Trophoblast cell (in vitro differentiated cells and primary cell): ENCODE measurements around the gene ZNF683.

Experiments
- DNase-seq, 2 donors: peaks; one replicate each; pipeline ENCODE4 v3.0.0-alpha.2; 2016
- H2AFZ ChIP-seq: 2 replicates; pipeline ENCODE4 v1.6.1; 2013; ENCODE audit warnings: low read length, moderate library complexity, mild to moderate bottlenecking; ENCODE audit not compliant: insufficient read depth, poor library complexity
- H2AK5ac ChIP-seq: 2 replicates; pipeline ENCODE4 v1.6.1; 2013; ENCODE audit warnings: mild to moderate bottlenecking, low read length
- H2BK120ac ChIP-seq: 2 replicates; pipeline ENCODE4 v1.6.1; 2013; ENCODE audit warnings: low read length, mild to moderate bottlenecking, moderate library complexity; ENCODE audit not compliant: insufficient read depth, poor library complexity
- H2BK12ac ChIP-seq: 2 replicates; pipeline ENCODE4 v1.6.1; 2013; ENCODE audit warnings: mild to moderate bottlenecking, low read length, moderate library complexity
- H2BK5ac ChIP-seq: 2 replicates; pipeline ENCODE4 v1.6.1; 2013; ENCODE audit warnings: low read length, low read depth, moderate library complexity, mild to moderate bottlenecking; ENCODE audit not compliant: poor library complexity
- H3K14ac ChIP-seq: 2 replicates; pipeline ENCODE4 v1.6.1; 2013; ENCODE audit warnings: mild to moderate bottlenecking, low read length
- H3K18ac ChIP-seq: 2 replicates; pipeline ENCODE4 v1.6.1; 2013; ENCODE audit warnings: mild to moderate bottlenecking, low read length
- H3K23ac ChIP-seq: 2 replicates; pipeline ENCODE4 v1.6.1; 2013; ENCODE audit warnings: low read length
- H3K27ac ChIP-seq: 2 replicates; pipeline ENCODE4 v1.5.1; 2013; ENCODE audit warnings: low read depth, mild to moderate bottlenecking, inconsistent platforms, low read length, moderate library complexity
- H3K27me3 ChIP-seq: 2 replicates; pipeline ENCODE4 v1.6.1; 2013; ENCODE audit warnings: inconsistent platforms, mild to moderate bottlenecking, low read length, moderate library complexity; ENCODE audit not compliant: insufficient read depth
- H3K36me3 ChIP-seq, 2 experiments: 1 replicate in 1 of 2; 2 replicates in 1 of 2; pipeline ENCODE4 v1.6.1; 2013; ENCODE audit warnings: low read length in 2 of 2, mild to moderate bottlenecking in 2 of 2, moderate library complexity in 1 of 2; ENCODE audit not compliant: insufficient read depth in 2 of 2, control insufficient read depth in 1 of 2
- H3K4ac ChIP-seq: 2 replicates; pipeline ENCODE4 v1.6.1; 2013; ENCODE audit warnings: low read depth, mild to moderate bottlenecking, low read length, moderate library complexity
- H3K4me1 ChIP-seq, 2 experiments: 1 replicate in 1 of 2; 2 replicates in 1 of 2; pipeline ENCODE4 v1.6.1; 2013; ENCODE audit warnings: low read length in 2 of 2, mild to moderate bottlenecking in 2 of 2, moderate library complexity in 1 of 2; ENCODE audit not compliant: insufficient read depth in 2 of 2, control insufficient read depth in 1 of 2
- H3K4me2 ChIP-seq: 2 replicates; pipeline ENCODE4 v1.6.1; 2013; ENCODE audit warnings: inconsistent platforms, mild to moderate bottlenecking, low read length, moderate library complexity
- H3K4me3 ChIP-seq: 2 replicates; pipeline ENCODE4 v1.5.1; 2013; ENCODE audit warnings: mild to moderate bottlenecking, low read depth, low read length, inconsistent platforms
- H3K79me1 ChIP-seq: one replicate; pipeline ENCODE4 v1.6.1; 2013; ENCODE audit warnings: low read length
- H3K79me2 ChIP-seq: 2 replicates; pipeline ENCODE4 v1.6.1; 2013; ENCODE audit warnings: low read length, mild to moderate bottlenecking; ENCODE audit not compliant: control insufficient read depth, insufficient read depth, poor library complexity
- H3K9ac ChIP-seq: 2 replicates; pipeline ENCODE4 v1.6.1; 2013; ENCODE audit warnings: mild to moderate bottlenecking, low read length
- H3K9me3 ChIP-seq: 2 replicates; pipeline ENCODE4 v1.6.1; 2013; ENCODE audit warnings: low read depth, mild to moderate bottlenecking, control low read depth, inconsistent platforms, low read length; ENCODE audit not compliant: insufficient read depth
- H4K12ac ChIP-seq: 2 replicates; pipeline ENCODE4 v1.6.1; 2013; ENCODE audit warnings: low read depth, mild to moderate bottlenecking, low read length, moderate library complexity
- H4K8ac ChIP-seq: 2 replicates; pipeline ENCODE4 v1.6.1; 2013; ENCODE audit warnings: low read depth, mild to moderate bottlenecking, low read length, moderate library complexity
- H4K91ac ChIP-seq: one replicate; pipeline ENCODE4 v1.6.1; 2013; ENCODE audit warnings: low read depth, mild to moderate bottlenecking, low read length, moderate library complexity
- WGBS: extraction: QIAGEN DNeasy Blood & Tissue Kit; methylation state at CpG from one replicate; pipeline ENCODE4 v1.1.7; 2013; ENCODE audit warnings: missing lambda C conversion rate; ENCODE audit not compliant: insufficient read length, insufficient coverage; ENCODE audit errors: extremely low coverage; 5-methylcytosine and 5-hydroxymethylcytosine counted together

ZNF683 gene

DNA sequence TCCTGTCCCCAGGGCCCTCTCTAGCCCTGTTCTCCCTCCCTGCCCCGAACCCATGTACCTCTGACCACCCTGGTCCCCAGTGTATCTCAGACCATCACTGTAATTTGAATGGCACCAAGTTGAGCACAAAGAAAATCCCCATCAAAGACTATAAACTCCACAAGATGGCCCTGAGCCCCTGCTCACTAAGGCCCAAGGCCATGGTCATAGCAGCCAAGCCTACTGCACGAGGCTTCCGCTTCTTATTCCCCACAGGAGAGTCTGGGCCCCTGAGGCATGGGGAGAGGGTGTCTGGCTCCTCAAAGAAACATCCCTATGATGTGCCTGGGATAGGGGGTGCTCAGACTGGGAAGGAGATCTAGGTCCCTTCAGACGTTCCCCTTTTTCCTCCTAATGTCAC lies 4.5 kb downstream of the ZNF683 start:
- no CpG with 5 or more reads among the region's 4 CpGs for WGBS
- Histone ChIP-seq H3K9ac (no peak overlapping the region), H3K27me3 (no peaks in the 10 kb centered on the region), H3K36me3 (no peaks in the 10 kb centered on the region), H3K18ac (no peak overlapping the region), H4K91ac (no peak overlapping the region), H2AFZ (no peak overlapping the region), H3K4ac (no peak overlapping the region), H3K14ac (no peak overlapping the region), H3K23ac (no peak overlapping the region), H2BK12ac (no peak overlapping the region), H3K4me3 (no peak overlapping the region), H3K4me1 (no peaks in the 10 kb centered on the region), H3K9me3 (peaks cover 2% of the 10 kb centered on the region), H2BK5ac (no peak overlapping the region), H3K4me2 (no peak overlapping the region), H3K79me1 (no peaks in the 10 kb centered on the region), H4K12ac (no peak overlapping the region), H2BK120ac (no peak overlapping the region), H4K8ac (no peak overlapping the region), H3K27ac (no peak overlapping the region), H2AK5ac (no peak overlapping the region), H3K79me2 (no peaks in the 10 kb centered on the region)
- no peak for DNase-seq

DNA sequence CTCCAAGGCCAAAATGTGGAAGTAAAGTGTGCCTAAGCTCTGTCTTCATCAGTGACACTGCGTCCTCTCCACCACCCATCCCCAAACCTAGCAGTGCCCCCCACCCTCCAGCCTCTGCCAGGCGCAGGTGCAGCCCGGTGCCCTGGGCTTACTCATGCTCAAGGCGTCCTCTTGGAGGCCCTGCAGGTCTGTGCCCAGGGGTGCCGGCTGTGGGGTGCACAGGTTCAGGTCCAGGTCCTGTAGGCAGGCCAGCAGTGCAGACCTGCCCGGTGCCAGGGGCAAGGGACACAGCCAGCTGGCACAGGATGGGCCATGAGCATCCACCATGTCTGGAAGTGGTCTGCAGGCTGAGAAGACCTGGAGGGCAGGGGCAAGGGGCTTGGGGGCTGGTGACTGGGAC lies 5.1 kb downstream of the ZNF683 start:
- no peak overlapping the region for H2AK5ac ChIP-seq
- no peak overlapping the region for H3K27ac ChIP-seq
- no peak overlapping the region for H3K14ac ChIP-seq
- no peak for DNase-seq
- H3K79me2 ChIP-seq = no peaks in the 10 kb centered on the region
- no peak overlapping the region for H3K23ac ChIP-seq
- H2BK5ac ChIP-seq = no peak overlapping the region
- H4K12ac ChIP-seq = no peak overlapping the region
- no peaks in the 10 kb centered on the region for H3K27me3 ChIP-seq
- H3K4me1 ChIP-seq = no peaks in the 10 kb centered on the region
- no peak overlapping the region for H3K18ac ChIP-seq
- no peaks in the 10 kb centered on the region for H3K79me1 ChIP-seq
- H3K36me3 ChIP-seq = no peaks in the 10 kb centered on the region
- no peak overlapping the region for H4K91ac ChIP-seq
- H2AFZ ChIP-seq = no peak overlapping the region
- H4K8ac ChIP-seq = no peak overlapping the region
- no peak overlapping the region for H2BK12ac ChIP-seq
- WGBS = no CpG with 5 or more reads among the region's 6 CpGs
- peaks cover 4% of the 10 kb centered on the region for H3K9me3 ChIP-seq
- H3K4me3 ChIP-seq = no peak overlapping the region
- no peak overlapping the region for H3K4me2 ChIP-seq
- H3K9ac ChIP-seq = no peak overlapping the region
- no peak overlapping the region for H3K4ac ChIP-seq
- H2BK120ac ChIP-seq = no peak overlapping the region

DNA sequence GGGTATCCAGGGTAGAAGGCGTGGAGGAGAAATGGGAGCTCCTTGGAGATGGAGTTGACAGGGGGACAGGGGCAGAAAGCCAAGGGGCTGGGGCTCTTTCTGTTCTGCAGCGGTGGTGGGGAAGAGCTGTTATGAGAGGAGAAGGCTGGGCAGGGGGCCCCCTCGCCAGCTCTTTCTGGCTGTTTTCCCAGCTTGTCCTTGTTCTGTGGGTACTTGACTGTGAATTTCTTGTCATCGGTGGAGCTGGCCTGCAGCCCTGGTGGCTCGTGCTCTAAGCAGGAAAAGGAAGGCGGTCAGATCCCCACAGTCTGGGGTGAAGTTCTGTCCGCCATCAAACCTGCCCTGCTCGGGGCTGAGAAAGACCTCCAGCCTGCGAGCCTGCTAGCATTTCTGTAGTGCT lies 7.6 kb downstream of the ZNF683 start:
- Histone ChIP-seq H3K79me2 (no peaks in the 10 kb centered on the region), H2BK12ac (no peak overlapping the region), H4K8ac (no peak overlapping the region), H3K18ac (no peak overlapping the region), H3K27ac (no peak overlapping the region), H2AFZ (no peak overlapping the region), H4K12ac (no peak overlapping the region), H4K91ac (no peak overlapping the region), H3K4ac (no peak overlapping the region), H2BK5ac (no peak overlapping the region), H3K79me1 (peaks cover 3% of the 10 kb centered on the region), H2BK120ac (no peak overlapping the region), H3K23ac (no peak overlapping the region), H3K14ac (no peak overlapping the region), H3K4me3 (no peak overlapping the region), H3K4me1 (peaks cover 6% of the 10 kb centered on the region in 2 experiments), H3K4me2 (no peak overlapping the region), H3K9me3 (peaks cover 2% of the 10 kb centered on the region), H3K27me3 (peaks cover 8% of the 10 kb centered on the region), H2AK5ac (no peak overlapping the region), H3K9ac (no peak overlapping the region), H3K36me3 (no peaks in the 10 kb centered on the region)
- DNase-seq = no peak
- WGBS = no CpG with 5 or more reads among the region's 9 CpGs

DNA sequence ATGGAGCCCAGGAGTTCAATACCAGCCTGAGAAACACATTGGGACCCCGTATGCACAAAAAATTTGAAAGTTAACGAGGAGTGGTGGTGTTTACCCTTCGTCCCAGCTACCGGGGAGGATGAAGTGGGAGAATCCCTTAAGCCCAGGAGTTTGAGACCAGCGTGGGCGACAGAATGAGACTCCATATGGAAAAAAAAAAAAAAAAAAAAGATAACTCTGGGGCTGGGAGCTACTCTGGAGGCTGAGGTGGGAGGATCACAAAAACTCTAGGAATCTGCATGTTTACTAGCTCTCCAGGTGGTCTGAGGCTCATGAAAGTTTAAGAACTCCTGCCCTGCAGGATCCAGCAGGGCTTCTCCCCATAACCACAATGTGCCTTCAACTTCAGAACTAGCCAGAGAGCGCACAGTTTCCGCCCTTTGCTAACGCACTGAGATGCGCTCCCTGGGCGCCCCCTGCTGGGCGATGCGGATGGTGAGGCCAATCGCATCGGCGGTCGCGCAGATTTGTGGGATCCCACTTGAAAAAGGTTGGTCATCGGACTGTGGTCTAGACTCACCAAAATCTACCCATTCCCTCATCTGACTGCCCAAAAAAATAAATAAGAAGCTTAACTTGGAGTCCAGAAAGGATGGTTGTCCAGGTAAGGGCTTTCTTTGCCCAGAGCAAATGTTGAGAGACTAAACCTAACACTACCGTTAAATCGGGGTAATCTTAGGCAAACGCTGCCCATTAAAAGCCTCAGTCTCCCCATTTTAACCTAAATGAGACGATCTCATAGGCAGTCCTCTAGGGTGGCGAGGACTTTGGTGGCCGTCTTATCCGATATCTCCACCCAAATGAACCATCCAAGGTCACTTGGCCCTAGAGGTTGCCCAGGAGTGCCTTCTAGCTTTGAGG lies 8.8 kb downstream of the ZNF683 start:
- Histone ChIP-seq H3K18ac (no peak overlapping the region), H2AK5ac (no peak overlapping the region), H4K12ac (no peak overlapping the region), H2AFZ (no peak overlapping the region), H3K79me2 (no peaks in the 10 kb centered on the region), H2BK120ac (no peak overlapping the region), H2BK12ac (no peak overlapping the region), H3K36me3 (no peaks in the 10 kb centered on the region), H2BK5ac (no peak overlapping the region), H3K4me3 (no peak overlapping the region), H3K4me2 (no peak overlapping the region), H3K27ac (no peak overlapping the region), H3K79me1 (peaks cover 7% of the 10 kb centered on the region), H3K4ac (no peak overlapping the region), H3K14ac (no peak overlapping the region), H3K23ac (no peak overlapping the region), H3K9ac (no peak overlapping the region), H3K9me3 (peaks cover 2% of the 10 kb centered on the region), H4K8ac (no peak overlapping the region), H3K27me3 (peaks cover 10% of the 10 kb centered on the region), H4K91ac (no peak overlapping the region), H3K4me1 (peaks cover 7 to 8% of the 10 kb centered on the region in 2 experiments)
- peak; percentile 72 to 86 for DNase-seq
- WGBS = no CpG with 5 or more reads among the region's 26 CpGs
